ENCODE data around the gene CNTNAP2.
"Not testable (repeated sequence)": the region's sequence is repeated elsewhere in the genome, so short reads cannot be mapped to it uniquely, and the experiment has no call there.

The CNTNAP2 gene

GRCh38 chr7:147796581-147796980, 1680.0 kb downstream of the CNTNAP2 start:
- no peak for TF ChIP-seq CTCF (IDR thresholded peaks at IDR 0.05; ENCODE audit: low read depth, low read length)
- Histone ChIP-seq H3K4me1 (no peaks in the 10 kb centered on the region), H3K4me3 (ENCODE audit: low read depth, low read length) (no peak overlapping the region), H3K36me3 (no peaks in the 10 kb centered on the region), H3K27me3 (no peaks in the 10 kb centered on the region), H3K9me3 (no peaks in the 10 kb centered on the region)
- DNase-seq: no peak

DNA sequence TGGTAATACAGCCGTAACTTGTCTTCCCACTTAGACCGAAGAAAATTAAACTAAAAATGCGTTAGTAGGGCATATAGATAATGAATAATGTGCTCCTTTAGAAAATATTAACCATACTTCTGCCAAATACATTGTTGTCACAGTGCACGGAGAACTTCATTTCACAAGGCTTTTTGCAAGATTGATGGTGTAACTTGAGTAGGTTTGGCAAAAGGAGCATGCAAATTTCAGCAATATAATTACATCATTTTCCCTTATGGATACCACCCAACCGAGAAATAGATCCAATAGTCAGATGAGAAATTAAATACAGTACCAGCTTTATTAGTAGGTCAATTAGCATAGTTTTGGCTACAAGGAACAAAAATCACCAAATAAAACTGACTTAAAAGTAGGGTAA, 1681.4 kb downstream of the CNTNAP2 start:
- DNase-seq: no peak
- H3K4me1 ChIP-seq: peaks cover under 1% of the 10 kb centered on the region
- H3K9me3 ChIP-seq: no peaks in the 10 kb centered on the region
- H3K4me3 ChIP-seq (ENCODE audit: low read depth, low read length): no peak overlapping the region
- H3K27me3 ChIP-seq: no peaks in the 10 kb centered on the region
- TF ChIP-seq CTCF (IDR thresholded peaks at IDR 0.05; ENCODE audit: low read depth, low read length): no peak
- no peaks in the 10 kb centered on the region for H3K36me3 ChIP-seq

DNA sequence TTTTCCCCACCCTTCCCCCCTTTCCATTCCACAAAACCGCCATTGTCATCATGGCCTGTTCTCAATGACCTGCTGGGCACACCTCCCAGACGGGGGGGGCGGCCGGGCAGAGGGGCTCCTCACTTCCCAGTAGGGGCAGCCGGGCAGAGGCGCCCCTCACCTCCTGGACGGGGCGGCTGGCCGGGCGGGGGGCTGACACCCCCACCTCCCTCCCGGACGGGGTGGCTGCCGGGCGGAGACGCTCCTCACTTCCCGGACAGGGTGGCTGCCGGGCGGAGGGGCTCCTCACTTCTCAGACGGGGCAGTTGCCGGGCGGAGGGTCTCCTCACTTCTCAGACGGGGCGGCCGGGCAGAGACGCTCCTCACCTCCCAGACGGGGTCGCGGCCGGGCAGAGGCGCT, 1685.2 kb downstream of the CNTNAP2 start:
- H3K4me3 ChIP-seq (ENCODE audit: low read depth, low read length); H3K9me3 ChIP-seq; H3K36me3 ChIP-seq; H3K27me3 ChIP-seq; DNase-seq: not testable (repeated sequence)
- peaks cover 12% of the 10 kb centered on the region for H3K4me1 ChIP-seq

GRCh38 chr7:147803151-147803550, 1686.5 kb downstream of the CNTNAP2 start:
- Histone ChIP-seq H3K4me3 (ENCODE audit: low read depth, low read length) (no peak overlapping the region), H3K36me3 (no peaks in the 10 kb centered on the region), H3K27me3 (no peaks in the 10 kb centered on the region), H3K9me3 (peaks cover 5% of the 10 kb centered on the region; the same call in 1 of the 2 replicates), H3K4me1 (peaks cover 12% of the 10 kb centered on the region)
- 0 out of 2 replicates have a peak, but pooled peaks have one; percentile 3 for TF ChIP-seq CTCF (IDR thresholded peaks at IDR 0.05; ENCODE audit: low read depth, low read length)
- no peak for DNase-seq

DNA sequence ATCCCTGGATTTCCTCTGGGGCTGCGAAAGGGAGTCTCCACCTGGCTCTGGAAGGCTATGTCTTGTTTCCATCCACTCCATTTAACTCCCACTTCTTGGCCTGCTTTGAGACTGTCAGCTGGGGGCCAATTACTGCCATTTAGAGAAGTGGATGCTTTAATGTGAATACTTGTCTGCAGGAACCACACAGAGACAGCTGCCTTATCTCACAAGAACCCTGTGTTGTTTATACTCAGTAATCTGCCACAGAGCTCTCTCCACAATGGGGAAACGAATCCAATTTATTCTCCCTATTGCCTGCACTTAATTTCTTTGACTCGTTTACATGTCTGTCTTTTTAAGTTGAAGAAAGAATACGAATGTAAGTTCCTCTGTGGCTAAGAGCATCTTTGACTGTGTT, 1687.0 kb downstream of the CNTNAP2 start:
- H3K4me3 ChIP-seq (ENCODE audit: low read depth, low read length): no peak overlapping the region
- H3K36me3 ChIP-seq: no peaks in the 10 kb centered on the region
- H3K9me3 ChIP-seq: peaks cover 5% of the 10 kb centered on the region; the same call in 1 of the 2 replicates
- DNase-seq: peak; percentile 57
- no peaks in the 10 kb centered on the region for H3K27me3 ChIP-seq
- H3K4me1 ChIP-seq: peaks cover 12% of the 10 kb centered on the region
- TF ChIP-seq CTCF (IDR thresholded peaks at IDR 0.05; ENCODE audit: low read depth, low read length): no peak

DNA sequence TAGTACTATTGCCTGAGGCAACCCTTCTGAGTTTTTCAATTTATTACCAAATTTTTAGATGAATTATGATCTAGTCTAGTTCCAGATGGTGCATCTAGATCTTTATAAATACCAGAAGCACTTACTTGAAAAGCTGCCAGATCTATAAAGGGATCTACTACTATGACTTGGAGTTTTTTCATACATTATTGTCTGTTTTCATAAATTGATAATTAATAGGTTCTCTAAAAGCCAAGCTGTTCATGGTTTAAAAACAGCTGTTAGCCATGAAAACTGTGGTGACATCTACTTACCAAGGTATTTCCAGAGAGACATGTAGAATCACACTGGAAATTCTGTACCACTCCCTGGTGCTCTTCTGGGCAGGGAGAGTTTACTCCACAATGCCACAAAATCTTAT, 1687.4 kb downstream of the CNTNAP2 start:
- peaks cover 12% of the 10 kb centered on the region for H3K4me1 ChIP-seq
- peaks cover 5% of the 10 kb centered on the region; the same call in 1 of the 2 replicates for H3K9me3 ChIP-seq
- no peak for DNase-seq
- H3K36me3 ChIP-seq: no peaks in the 10 kb centered on the region
- no peak overlapping the region for H3K4me3 ChIP-seq (ENCODE audit: low read depth, low read length)
- H3K27me3 ChIP-seq: no peaks in the 10 kb centered on the region
- TF ChIP-seq CTCF (IDR thresholded peaks at IDR 0.05; ENCODE audit: low read depth, low read length): no peak
